HL-60 (cell line): Measurements from ENCODE around the gene PRSS35.

Experiments
- POLR2AphosphoS5 ChIP-seq: IDR thresholded peaks from 2 replicates; pipeline ENCODE4 v1.6.1; 2012; ENCODE audit warnings: low read depth
- TF ChIP-seq, protein P1 (sequence below): IDR thresholded peaks from 2 replicates; pipeline ENCODE4 v1.6.1; 2012; ENCODE audit warnings: low read depth; ENCODE audit not compliant: insufficient replicate concordance
- TF ChIP-seq, protein P2 (sequence below): IDR thresholded peaks from one replicate; pipeline ENCODE4 v1.5.1; 2011; ENCODE audit warnings: low read length, control low read depth, inconsistent platforms; ENCODE audit not compliant: insufficient read depth

DNA sequence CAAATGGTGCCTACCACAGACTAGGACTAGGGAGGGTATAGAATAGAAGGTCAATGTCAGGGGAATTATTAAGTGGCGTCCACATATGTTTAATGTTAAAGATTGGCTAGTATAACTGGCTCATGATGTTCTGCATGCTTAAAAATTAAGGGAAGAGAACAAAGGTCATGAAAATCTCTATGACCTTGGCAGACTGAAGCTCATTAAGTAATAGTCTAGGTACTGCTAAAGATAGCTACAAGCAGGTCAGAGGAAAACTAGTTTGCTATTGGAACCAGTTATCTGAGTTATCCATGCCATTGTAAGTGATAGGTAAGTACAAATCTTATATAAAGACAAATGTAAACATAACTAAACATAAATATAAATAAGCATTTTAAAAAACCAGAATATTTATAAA lies 32.9 kb upstream of the PRSS35 start:
- TF ChIP-seq, protein P1, sequence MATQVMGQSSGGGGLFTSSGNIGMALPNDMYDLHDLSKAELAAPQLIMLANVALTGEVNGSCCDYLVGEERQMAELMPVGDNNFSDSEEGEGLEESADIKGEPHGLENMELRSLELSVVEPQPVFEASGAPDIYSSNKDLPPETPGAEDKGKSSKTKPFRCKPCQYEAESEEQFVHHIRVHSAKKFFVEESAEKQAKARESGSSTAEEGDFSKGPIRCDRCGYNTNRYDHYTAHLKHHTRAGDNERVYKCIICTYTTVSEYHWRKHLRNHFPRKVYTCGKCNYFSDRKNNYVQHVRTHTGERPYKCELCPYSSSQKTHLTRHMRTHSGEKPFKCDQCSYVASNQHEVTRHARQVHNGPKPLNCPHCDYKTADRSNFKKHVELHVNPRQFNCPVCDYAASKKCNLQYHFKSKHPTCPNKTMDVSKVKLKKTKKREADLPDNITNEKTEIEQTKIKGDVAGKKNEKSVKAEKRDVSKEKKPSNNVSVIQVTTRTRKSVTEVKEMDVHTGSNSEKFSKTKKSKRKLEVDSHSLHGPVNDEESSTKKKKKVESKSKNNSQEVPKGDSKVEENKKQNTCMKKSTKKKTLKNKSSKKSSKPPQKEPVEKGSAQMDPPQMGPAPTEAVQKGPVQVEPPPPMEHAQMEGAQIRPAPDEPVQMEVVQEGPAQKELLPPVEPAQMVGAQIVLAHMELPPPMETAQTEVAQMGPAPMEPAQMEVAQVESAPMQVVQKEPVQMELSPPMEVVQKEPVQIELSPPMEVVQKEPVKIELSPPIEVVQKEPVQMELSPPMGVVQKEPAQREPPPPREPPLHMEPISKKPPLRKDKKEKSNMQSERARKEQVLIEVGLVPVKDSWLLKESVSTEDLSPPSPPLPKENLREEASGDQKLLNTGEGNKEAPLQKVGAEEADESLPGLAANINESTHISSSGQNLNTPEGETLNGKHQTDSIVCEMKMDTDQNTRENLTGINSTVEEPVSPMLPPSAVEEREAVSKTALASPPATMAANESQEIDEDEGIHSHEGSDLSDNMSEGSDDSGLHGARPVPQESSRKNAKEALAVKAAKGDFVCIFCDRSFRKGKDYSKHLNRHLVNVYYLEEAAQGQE = no peak
- TF ChIP-seq, protein P2, sequence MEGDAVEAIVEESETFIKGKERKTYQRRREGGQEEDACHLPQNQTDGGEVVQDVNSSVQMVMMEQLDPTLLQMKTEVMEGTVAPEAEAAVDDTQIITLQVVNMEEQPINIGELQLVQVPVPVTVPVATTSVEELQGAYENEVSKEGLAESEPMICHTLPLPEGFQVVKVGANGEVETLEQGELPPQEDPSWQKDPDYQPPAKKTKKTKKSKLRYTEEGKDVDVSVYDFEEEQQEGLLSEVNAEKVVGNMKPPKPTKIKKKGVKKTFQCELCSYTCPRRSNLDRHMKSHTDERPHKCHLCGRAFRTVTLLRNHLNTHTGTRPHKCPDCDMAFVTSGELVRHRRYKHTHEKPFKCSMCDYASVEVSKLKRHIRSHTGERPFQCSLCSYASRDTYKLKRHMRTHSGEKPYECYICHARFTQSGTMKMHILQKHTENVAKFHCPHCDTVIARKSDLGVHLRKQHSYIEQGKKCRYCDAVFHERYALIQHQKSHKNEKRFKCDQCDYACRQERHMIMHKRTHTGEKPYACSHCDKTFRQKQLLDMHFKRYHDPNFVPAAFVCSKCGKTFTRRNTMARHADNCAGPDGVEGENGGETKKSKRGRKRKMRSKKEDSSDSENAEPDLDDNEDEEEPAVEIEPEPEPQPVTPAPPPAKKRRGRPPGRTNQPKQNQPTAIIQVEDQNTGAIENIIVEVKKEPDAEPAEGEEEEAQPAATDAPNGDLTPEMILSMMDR = no peak
- no peak for TF ChIP-seq POLR2AphosphoS5
